ENCODE data around the gene GABBR2.

GRCh38 chr9:98402019-98402840 is 306.5 kb downstream of the GABBR2 start:
- TF ChIP-seq CTCF (IDR thresholded peaks at IDR 0.05) (no peak), POLR2A (IDR thresholded peaks at IDR 0.05; ENCODE audit: low read depth) (no peak)
